Prostate gland (tissue), 2 donors: ENCODE measurements around the gene ARHGEF3.

Experiments
- POLR2AphosphoS5 ChIP-seq: sonication (generic); formaldehyde crosslinking; IDR thresholded peaks from one replicate; pipeline ENCODE4 v1.6.1; 2017; ENCODE audit warnings: antibody characterized with exemption
- TF ChIP-seq, protein P1 (sequence below), 4 experiments: fragments of 200-600 bp in 2 of 4; fragments of 450-650 bp in 2 of 4; sonication (generic) in 2 of 4; IDR thresholded peaks; 1 replicate in 3 of 4; 2 replicates in 1 of 4; pipeline ENCODE4 v1.5.1; 2016 to 2019; ENCODE audit warnings: antibody characterized with exemption in 4 of 4, mild to moderate bottlenecking in 2 of 4, moderate library complexity in 2 of 4

- TF ChIP-seq, protein P1, sequence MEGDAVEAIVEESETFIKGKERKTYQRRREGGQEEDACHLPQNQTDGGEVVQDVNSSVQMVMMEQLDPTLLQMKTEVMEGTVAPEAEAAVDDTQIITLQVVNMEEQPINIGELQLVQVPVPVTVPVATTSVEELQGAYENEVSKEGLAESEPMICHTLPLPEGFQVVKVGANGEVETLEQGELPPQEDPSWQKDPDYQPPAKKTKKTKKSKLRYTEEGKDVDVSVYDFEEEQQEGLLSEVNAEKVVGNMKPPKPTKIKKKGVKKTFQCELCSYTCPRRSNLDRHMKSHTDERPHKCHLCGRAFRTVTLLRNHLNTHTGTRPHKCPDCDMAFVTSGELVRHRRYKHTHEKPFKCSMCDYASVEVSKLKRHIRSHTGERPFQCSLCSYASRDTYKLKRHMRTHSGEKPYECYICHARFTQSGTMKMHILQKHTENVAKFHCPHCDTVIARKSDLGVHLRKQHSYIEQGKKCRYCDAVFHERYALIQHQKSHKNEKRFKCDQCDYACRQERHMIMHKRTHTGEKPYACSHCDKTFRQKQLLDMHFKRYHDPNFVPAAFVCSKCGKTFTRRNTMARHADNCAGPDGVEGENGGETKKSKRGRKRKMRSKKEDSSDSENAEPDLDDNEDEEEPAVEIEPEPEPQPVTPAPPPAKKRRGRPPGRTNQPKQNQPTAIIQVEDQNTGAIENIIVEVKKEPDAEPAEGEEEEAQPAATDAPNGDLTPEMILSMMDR (IDR thresholded peaks at IDR 0.05): no peak
- TF ChIP-seq POLR2AphosphoS5: no peak
Observed at GRCh38 chr3:56796996-56797395, 4.8 kb downstream of the ARHGEF3 start.
